ENCODE data around the gene ZDHHC14. TPM values are rescaled to one million over a fixed set of nuclear protein-coding genes. Genes with fewer than 3 reads are reported as not detected.
"Not testable (repeated sequence)": the region's sequence is repeated elsewhere in the genome, so short reads cannot be mapped to it uniquely, and the experiment has no call there.

Gene ZDHHC14
- total RNA-seq, 1 donor = 7.9 TPM

DNA sequence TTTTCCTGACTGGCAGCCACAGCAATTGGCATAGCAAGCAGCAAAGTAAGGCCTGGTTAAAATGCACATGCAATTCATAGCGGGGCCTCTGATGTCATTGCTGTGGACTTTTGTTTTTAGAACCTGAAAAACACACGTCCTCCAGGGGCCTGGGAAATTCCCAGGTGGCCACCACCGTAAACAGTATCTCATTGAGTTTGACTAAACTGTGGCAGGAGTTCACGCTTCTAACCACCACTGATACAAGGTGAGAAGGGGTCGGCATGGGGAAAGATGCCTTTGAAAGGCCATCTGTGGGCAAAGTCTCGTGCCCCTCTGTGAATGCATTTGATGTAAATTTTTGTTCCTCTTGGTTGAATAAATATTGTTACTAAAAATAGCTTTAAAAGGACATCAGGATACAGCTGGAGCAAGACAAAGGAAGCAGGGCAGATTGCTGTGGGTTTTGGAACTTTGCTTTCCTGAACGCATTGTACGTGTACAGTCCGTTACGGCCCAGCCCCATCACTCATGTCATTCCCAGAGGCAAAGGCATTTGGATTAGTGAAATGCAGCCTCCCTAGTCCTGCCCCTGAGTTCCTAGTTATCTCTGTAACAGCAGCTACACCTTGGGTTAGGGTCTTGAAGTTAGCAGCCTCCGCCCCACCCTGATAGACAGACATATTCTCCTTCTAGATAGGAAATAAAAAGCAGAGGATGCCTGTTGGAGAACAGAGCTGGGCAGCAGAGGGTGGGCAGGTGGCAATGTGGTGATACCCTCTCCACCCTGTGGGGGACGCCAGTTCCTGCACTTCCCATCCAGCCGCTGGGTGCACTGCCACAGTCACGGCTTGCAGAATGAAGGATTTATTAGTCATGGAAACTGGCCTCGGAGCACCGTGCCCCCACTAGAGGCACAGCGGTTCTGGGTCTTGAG lies 80.3 kb downstream of the ZDHHC14 start:
- no peak overlapping the region for H3K4me3 ChIP-seq (ENCODE audit: low read depth, low read length)
- no peak for DNase-seq (ENCODE audit: low read depth)
- TF ChIP-seq, protein P1, sequence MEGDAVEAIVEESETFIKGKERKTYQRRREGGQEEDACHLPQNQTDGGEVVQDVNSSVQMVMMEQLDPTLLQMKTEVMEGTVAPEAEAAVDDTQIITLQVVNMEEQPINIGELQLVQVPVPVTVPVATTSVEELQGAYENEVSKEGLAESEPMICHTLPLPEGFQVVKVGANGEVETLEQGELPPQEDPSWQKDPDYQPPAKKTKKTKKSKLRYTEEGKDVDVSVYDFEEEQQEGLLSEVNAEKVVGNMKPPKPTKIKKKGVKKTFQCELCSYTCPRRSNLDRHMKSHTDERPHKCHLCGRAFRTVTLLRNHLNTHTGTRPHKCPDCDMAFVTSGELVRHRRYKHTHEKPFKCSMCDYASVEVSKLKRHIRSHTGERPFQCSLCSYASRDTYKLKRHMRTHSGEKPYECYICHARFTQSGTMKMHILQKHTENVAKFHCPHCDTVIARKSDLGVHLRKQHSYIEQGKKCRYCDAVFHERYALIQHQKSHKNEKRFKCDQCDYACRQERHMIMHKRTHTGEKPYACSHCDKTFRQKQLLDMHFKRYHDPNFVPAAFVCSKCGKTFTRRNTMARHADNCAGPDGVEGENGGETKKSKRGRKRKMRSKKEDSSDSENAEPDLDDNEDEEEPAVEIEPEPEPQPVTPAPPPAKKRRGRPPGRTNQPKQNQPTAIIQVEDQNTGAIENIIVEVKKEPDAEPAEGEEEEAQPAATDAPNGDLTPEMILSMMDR (IDR thresholded peaks at IDR 0.05; ENCODE audit: insufficient read depth, low read length) = no peak

DNA sequence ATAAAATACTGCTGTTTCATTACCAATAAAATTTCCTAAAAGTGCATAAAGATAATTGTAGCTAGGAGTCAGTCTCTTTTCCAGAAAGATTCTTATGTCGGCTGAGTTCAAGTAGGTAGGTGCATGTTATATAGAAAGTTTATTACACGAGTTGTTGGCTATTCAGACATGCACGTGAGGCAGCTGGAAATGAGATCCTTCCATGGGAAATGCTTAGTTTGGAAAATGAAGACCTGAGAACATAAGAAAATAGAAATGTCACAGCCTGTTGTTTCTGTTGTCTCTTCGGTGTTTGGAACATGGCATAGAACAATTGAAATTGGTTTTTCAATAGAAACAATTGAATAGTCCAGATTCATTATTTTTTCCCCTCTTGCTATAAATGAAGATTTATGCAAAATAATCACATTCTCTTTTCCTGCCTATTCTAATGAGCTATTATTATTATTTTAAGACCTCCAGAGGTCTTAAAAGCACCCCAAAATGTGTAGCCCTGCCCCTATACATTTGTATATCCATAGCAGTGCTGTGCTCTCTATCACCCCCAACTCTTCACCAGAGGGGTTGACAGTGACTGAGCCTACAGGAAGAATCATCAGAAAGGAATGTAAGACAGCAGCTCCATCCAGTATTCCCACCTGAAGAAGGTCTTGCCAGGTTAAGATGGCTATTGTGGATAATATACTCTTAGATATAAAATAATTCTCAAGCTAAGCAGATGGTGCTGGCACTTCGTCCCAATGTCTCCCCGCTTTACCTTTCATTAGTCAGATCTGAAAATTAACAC lies 82.2 kb downstream of the ZDHHC14 start:
- no peak overlapping the region for H3K4me3 ChIP-seq (ENCODE audit: low read depth, low read length)
- no peak for DNase-seq (ENCODE audit: low read depth)
- TF ChIP-seq, protein P1 (IDR thresholded peaks at IDR 0.05; ENCODE audit: insufficient read depth, low read length) = no peak

DNA sequence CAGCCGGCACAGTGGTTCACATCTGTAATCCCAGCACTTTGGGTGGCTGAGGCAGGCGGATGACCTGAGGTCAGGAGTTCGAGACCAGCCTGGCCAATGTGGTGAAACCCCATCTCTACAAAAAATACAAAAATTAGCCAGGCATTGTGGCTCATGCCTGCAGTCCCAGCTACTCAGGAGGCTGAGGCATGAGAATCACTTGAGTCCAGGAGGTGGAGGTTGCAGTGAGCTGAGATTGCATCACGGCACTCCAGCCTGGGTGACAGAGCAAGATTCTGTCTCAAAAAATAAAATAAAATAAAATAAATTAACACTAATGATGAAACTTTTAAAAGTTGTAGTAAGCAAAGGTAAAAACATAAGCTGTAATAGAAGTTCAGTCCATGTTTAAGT lies 82.7 kb downstream of the ZDHHC14 start:
- not testable (repeated sequence) for DNase-seq (ENCODE audit: low read depth); H3K4me3 ChIP-seq (ENCODE audit: low read depth, low read length)

DNA sequence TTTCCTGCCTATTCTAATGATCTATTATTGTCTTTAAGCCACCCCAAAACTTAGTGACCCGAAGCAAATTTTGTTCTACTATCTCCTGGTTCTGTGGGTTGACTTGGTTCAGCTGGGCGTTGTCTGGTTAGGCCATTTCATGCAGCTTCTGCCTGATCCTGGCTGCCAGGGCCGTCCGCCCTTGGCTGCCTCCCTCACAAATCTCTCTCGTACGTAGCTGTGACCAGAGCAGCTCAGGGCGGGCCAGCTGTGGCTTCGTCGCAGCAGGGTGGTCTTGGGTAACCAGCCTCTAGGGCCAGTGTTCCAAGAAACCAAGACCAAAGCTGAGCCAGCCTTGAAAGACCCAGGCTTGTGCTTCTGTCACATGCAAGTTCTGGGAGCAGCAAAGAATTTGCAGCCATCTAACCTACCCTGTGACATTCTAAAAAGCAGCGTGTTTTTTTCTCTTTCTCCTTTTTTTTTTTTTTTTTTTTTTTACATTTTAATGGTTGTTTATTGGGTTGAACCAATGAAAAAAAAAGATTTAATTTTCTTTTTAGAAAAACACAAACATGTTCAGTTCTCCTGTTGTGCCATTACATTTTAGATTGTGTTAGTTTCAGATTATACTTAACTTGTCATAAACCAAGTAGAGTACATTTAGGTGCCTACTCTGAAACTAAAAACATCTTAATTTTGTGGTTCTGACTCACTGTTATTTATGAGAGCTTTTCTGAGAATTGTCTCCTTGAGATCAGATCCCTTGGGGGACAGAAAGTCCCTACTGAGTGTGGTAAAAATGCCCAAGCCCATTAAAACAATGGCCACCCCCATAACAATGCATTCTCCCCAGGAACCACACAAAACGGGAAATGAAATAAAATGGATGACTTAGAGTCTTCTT lies 83.9 kb downstream of the ZDHHC14 start:
- TF ChIP-seq, protein P1 (IDR thresholded peaks at IDR 0.05; ENCODE audit: insufficient read depth, low read length) = no peak
- peak; percentile 2 for DNase-seq (ENCODE audit: low read depth)
- H3K4me3 ChIP-seq (ENCODE audit: low read depth, low read length) = no peak overlapping the region

DNA sequence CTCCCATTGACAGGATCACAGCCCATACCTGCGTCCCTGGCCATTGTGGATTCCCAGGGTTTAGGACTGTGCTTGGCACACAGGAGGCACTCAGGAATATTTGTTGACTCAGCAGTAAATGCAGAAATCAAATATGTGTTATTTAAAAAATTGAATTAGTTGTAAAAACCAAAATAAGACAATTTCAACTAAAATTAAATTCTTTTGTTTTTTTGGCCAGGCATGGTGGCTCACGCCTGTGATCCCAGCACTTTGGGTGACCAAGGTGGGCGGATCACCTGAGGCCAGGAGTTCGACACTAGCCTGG lies 85.3 kb downstream of the ZDHHC14 start:
- no peak overlapping the region for H3K4me3 ChIP-seq (ENCODE audit: low read depth, low read length)
- DNase-seq (ENCODE audit: low read depth) = no peak
- TF ChIP-seq, protein P1 (IDR thresholded peaks at IDR 0.05; ENCODE audit: insufficient read depth, low read length) = no peak

DNA sequence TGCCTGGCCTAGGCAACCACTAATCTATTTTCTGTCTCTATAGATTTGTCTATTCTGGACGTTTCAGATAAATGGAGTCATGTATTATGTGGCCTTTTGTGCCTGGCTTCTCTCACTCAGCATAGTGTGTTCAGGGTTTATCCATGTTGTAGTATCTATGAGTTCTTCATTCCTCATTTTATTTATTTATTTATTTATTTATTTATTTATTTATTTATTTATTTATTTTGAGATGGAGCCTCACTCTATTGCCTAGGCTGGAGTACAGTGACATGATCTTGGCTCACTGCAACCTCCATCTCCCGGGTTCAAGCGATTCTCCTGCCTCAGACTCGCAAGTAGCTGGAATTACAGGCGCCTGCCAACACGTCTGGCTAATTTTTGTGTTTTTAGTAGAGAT lies 86.3 kb downstream of the ZDHHC14 start:
- not testable (repeated sequence) for H3K4me3 ChIP-seq (ENCODE audit: low read depth, low read length); DNase-seq (ENCODE audit: low read depth)

DNA sequence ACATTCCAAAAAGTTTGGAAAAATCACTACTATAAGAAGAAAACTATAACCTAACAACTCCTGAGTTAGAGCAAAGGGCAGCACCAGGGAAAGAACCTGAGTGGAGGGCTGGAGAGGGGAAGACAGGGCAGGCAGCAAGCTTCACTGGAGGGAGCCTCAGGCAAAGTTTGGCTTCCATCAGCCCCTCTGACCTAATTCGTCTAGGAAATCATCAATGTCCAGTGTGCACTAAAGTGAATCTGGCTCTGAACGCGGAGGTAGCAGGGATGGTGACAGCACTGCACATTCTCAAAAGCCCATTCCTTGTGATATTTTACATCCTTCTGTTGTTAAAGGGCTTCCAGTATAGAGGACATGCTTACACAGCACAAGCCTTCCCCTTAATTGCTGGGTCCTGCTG lies 87.1 kb downstream of the ZDHHC14 start:
- no peak overlapping the region for H3K4me3 ChIP-seq (ENCODE audit: low read depth, low read length)
- TF ChIP-seq, protein P1 (IDR thresholded peaks at IDR 0.05; ENCODE audit: insufficient read depth, low read length) = no peak
- no peak for DNase-seq (ENCODE audit: low read depth)
